Stimulated activated naive CD8-positive, alpha-beta T cell treated with anti-CD3 and anti-CD28 coated beads, Interleukin-15, Interleukin-2, amounts not matched to agents 100 U/mL and 50 U/mL, for 24 hours (primary cell): Measurements from ENCODE around the gene CACNA1H.

ENCODE experiments used
- ATAC-seq: fragments of 150-1000 bp; cut with Tn5 transposase; one replicate; pipeline ENCODE4 v1.10.0; 2021
- DNase-seq: peaks from one replicate; pipeline ENCODE4 v3.0.0; 2021

CACNA1H gene

DNA sequence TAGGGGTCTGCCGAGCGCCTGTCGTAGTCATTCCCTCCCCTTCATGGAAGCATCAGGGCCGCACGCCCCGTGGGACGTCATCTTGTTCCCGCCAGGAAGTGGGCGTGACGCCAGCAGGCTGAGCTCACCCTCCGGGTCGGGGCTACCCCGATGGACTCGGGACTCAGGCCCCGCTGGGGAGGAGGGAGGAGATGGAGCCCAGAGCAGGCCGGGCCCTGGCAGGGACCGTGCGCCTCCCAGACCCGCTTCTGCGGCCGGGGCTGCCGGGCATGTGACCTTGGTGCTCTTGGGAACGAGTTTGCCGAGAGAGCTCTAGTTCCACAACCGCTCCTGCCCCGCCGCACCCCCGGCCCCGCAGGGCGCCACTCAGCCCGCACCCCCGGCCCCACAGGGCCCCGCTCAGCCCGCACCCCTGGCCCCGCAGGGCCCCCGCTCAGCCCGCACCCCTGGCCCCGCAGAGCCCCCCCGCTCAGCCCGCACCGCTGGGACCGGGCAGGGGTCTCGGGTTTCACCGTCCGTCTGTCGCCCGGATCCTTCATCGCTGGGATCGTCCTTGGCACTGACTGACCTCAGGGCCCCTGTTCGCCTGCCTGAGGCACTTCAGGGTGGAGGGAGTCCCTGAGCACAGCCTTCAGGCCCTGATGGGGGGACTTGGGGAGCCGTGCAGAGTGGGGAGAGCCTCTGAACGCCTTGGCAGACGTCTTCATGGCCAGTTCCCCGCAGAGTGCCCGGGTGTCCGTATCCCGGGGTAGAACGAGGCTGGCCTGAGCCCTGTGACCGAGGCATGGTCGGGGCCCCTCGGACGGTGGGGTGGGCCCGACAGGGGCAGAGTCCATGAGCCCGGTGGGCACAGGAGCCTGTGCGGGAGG, 5.8 kb downstream of the CACNA1H start:
- ATAC-seq: no peak

DNA sequence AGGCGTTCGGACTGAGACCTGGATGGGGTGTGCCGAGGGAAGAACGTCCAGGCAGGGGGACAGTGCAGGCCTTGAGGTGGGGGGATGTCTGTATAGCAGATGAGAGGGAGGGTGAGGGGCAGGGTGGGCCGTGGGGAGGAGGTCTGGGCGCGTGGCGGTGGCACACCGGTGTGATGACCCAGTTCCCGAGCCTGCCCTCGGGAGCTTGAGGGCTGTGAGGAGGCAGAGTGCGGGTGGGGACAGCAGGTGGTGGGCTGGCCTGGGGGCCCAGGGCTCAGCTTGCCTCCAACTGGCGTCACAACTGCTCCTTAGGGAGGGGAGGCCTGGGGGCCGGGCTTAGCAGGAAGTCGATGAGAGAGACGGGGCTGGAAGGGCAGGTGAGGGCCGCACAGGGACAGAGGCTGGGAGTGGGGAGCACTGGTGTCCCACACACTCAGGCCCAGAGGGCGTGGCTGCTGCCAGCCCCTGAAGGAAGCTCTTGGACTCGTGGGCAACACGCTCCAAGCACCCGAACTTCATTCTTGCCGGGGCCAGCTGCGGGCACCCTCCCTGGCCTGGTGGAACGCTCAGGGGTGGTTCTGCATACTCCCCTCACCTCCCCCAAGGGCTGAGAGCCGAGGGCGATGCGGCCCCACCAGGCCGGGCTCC, 6.5 kb downstream of the CACNA1H start:
- ATAC-seq: no peak
- no peak for DNase-seq

More for the DNA sequence above, 5.8 kb downstream of the CACNA1H start:
- no peak for DNase-seq

DNA sequence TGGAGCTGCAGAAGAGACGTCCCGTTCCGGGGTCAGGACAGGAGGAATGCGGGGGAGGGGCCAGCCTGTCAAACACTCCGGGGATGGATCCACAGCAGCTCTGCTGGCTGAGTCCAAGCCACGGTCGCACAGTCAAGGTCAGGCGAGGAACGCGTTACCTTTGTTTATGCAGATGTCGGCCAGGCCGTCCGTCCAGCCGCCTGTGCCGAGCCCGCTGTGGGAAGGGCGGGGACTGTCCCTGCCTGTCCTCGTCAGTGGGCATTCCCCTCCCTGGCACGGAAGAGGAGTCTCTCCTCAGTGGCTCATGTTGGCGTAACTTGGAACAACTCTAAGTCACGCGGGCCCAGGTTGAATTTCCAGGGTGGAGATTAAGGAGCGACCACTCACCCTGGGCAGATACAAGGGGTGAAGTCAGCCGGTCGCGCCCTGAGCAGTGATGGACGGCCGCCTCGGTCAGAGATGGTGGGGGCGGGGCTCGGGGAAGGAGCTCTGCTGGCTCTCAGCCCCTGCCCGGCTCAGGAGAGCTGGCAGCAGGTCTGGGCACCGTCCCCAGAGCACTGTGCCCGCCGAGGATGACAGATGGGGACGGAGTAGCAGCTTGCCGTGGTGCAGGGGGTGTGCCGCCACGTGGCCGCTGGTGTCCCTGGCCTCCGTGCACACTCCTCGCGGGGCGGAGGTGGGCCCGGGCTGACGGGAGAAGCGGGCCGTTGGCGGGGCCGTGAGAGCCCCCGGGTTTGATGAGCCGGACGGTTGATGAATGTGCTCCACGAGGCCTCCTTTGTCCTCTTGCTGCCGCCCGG, 7.3 kb downstream of the CACNA1H start:
- DNase-seq (no peak), ATAC-seq (no peak)

GRCh38 chr16:1160773-1161348, 8.0 kb downstream of the CACNA1H start:
- no peak for DNase-seq
- no peak for ATAC-seq

- DNase-seq (no peak), ATAC-seq (no peak)
These were observed 10.0 kb downstream of the CACNA1H start for GRCh38 chr16:1162701-1163566.

GRCh38 chr16:1163567-1164055, 10.7 kb downstream of the CACNA1H start:
- ATAC-seq: no peak
- DNase-seq: no peak

GRCh38 chr16:1164382-1164781, 11.5 kb downstream of the CACNA1H start:
- ATAC-seq: no peak
- no peak for DNase-seq

GRCh38 chr16:1164975-1165374, 12.1 kb downstream of the CACNA1H start:
- DNase-seq (no peak), ATAC-seq (no peak)

DNA sequence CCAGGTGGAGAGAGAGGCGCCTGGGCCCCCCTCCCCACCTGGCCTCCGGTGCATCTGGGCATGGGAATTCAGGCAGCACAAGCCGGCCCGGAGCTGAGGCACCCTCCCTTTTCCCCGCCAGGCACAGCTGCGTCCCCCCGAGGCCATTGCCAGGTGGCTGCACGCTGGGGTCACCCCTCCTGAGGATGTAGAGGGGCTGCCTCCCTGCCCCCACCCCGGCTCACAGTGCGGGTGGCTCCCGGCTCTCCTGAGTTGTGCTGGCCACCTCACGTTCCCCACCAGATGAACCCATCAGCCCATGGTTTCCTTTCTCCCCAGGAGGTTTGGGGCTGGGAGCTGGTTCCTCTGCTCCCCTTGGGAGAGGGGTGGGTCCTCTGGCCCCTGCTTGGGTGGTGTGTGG, 12.6 kb downstream of the CACNA1H start:
- no peak for DNase-seq
- ATAC-seq: no peak

DNA sequence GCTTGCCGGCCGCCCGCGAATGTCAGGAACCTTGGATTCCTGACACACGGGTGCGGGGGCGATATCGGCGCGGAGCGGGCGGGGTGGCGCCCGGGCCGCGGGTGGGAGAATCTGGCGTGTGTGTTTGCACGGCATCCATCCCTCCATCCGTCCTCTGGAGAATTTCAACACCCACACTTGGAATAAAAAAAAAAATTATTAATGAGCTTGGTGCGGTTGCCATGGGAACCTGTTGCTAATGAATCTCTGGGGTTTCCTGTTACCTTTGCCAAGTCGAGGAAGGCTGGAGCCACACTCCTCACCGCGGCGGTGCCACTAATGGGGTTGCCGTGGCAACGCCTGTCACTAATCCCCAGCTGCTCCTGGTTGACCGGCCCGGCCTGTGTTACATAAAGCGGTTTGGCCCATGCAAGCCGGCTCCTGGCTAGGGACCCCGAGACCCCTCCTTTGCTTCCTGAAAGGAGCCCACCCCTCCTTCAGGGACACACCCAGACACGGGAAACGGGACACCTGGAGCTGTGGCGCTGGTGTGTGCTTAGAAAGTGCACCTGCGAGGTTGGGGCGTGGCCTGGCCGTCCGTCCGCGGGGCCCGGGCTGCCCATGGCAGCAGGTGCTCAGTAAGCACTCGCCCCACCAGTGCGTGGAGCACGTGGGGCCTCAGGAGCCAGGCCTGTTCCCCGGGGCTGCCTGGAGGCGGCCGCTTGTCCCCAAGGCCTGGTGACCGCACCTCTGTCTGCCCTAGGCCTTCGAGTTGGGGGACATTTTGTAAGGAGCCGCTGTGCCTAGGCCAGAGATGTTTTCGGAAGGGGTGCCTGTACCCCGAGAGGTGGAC, 14.6 kb downstream of the CACNA1H start:
- ATAC-seq (no peak), DNase-seq (no peak)

- no peak for ATAC-seq
These were observed 15.9 kb downstream of the CACNA1H start for GRCh38 chr16:1168837-1169236.

GRCh38 chr16:1169285-1170075, 16.6 kb downstream of the CACNA1H start:
- no peak for ATAC-seq
- DNase-seq: no peak

More at GRCh38 chr16:1168837-1169236, 15.9 kb downstream of the CACNA1H start:
- no peak for DNase-seq

DNA sequence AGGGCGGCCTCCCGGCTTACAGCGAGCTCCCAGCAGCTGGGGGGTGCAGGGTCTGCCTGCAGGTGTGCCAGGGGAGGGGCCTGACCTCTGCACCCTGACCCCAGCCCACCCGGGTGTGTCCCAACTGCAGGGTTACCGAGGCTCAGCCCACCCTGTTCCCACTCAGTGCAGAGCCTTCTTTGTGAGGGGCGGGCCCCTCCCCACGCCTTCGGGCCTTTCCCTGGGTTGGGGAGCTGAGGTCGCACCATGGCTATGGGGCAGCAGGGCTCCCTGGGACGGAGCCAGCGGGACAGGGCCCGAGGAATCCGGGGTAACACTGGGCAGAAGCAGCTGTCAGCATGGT, 17.1 kb downstream of the CACNA1H start:
- ATAC-seq: no peak
- no peak for DNase-seq

DNA sequence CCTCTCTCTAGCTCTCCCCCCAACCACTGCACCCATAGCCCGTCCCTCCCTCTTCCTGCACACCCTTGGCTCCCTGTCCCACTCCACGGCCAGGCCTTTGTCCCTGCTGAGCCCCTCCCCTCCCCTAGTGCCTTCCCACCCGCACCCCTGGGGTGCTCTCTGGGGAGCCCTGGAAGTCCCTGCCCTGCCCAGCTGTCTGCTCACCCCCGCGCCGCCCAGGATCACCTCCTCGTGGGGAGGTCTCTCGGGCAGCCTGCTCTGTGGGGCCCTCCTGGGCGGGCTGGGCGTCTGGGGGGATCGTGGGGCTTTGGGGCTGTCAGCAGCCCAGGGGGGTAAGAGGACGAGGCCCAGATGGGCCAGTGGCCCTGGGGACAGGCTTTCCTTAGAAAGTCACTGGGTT, 18.1 kb downstream of the CACNA1H start:
- ATAC-seq (no peak), DNase-seq (no peak)

DNA sequence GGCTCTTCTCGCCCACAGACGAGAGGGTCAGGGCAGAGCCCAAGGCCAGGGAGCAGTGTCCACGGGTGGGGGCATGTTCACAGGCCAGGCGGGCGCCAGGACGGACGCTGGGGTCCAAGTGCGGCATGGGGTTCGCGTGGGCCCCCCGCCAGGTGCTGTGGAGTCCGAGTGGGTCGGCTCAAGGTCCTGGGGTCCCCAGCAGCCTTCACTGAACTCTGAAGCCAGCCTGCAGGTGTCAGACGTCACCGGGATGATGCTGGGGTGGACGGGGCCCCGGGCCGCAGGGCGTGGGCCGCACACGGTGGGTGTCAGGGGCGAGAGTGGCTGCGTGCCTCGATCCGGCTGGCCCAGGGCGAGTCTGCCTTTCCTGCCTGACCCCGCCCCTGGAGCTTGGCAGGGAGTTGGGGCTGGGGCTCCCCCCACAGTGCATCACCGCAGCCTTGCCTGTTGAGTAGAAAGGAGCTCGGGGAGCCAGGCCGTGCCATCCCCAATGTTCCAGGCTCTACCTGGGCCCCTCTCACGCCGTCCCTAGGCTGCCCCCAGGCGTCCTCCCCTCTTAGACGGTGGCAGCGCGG, 19.0 kb downstream of the CACNA1H start:
- no peak for ATAC-seq
- no peak for DNase-seq

- ATAC-seq: no peak
- no peak for DNase-seq
These were observed 19.7 kb downstream of the CACNA1H start for GRCh38 chr16:1172651-1173050.

DNA sequence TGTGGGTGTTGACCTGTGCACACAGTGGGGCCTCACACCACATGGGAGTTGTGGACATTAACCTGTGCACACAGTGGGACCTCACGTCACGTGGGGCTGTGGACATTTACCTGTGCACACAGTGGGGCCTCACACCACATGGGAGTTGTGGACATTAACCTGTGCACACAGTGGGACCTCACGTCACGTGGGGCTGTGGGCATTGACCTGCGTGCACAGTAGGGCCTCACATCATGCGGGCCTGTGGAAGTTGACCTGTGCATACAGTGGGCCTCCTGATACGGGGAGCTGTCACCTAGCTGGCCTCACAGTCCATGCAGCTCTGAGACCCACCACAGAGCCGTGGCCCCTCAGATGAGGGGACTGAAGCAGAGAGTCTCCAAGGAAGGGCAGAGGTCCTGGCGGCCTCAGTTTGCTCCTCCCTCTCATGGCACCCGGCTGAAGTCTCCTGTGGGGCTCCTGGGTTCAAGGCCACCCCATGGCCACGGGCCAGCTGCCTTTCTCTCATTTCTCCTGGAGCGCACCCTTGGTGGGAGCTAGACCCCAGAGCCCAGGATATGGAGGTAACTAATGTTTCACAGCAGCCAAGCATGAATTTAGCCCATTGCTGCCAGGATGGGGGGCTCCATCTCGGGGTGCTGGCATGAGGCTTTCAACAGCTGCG, 21.0 kb downstream of the CACNA1H start:
- no peak for DNase-seq

GRCh38 chr16:1174477-1175357, 21.8 kb downstream of the CACNA1H start:
- ATAC-seq (no peak), DNase-seq (no peak)

More for the DNA sequence above, 21.0 kb downstream of the CACNA1H start:
- ATAC-seq: no peak
